Ishikawa (cell line): ENCODE data around the gene PHACTR4.

ENCODE experiments used
- CREB1 ChIP-seq: IDR thresholded peaks from 2 replicates; pipeline ENCODE4 v1.6.1; 2012; ENCODE audit warnings: low read depth
- EP300 ChIP-seq: IDR thresholded peaks from 2 replicates; pipeline ENCODE4 v1.6.1; 2012; ENCODE audit warnings: borderline replicate concordance
- TEAD4 ChIP-seq: IDR thresholded peaks from 2 replicates; pipeline ENCODE4 v1.6.1; 2012
- USF1 ChIP-seq: IDR thresholded peaks from 2 replicates; pipeline ENCODE4 v1.6.1; 2012

GRCh38 chr1:28482138-28482537, 112.6 kb downstream of the PHACTR4 start:
- TF ChIP-seq TEAD4 = no peak
- no peak for TF ChIP-seq EP300
- no peak for TF ChIP-seq USF1
- no peak for TF ChIP-seq CREB1
